ENCODE data around the gene SLC13A3. TPM values are rescaled to one million over a fixed set of nuclear protein-coding genes. Genes with fewer than 3 reads are reported as not detected.

SLC13A3 gene
- total RNA-seq, 3 donors from 2014 or later, result 0.27 to 0.54 TPM; not detected in 1

DNA sequence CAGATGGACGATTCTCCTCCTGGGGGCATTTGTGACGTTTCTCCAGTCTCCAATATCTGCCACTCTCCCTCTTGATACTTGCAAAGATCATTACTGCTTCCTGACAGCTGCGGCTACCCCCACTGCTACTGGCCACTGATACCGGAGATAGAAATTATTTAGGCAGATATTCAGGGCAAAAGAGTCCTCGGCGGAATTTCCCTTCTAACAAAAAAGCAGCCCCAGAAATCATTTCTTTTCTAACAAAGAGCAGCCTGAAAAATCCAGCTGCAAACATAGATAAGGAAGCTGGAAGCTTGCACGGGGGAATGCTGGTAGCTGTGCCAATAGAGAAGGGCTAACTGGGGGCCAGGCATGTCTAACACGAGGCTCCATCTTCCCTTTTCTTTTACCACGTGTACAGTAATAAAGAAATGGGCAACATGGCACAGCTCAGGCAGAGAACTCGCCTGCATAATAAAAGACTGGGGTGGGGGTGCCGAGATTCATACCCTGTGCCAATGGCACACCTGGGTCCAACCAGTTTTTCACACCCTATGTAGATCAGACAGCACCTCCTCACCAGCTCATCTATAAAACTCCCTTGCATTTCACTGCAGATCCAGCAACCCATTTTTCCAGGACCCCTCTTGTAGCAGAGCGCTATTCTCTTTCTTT lies 31.9 kb upstream of the SLC13A3 start:
- intact Hi-C loops (cut with DNase I, micrococcal nuclease), result loop anchor here in 1 of 2 donors (10.0 kb wide), 1 partner anchor 158 kb away; no protein-coding TSS in a partner anchor
- no peak overlapping the region for H3K4me3 ChIP-seq
- no peaks in the 10 kb centered on the region for H3K36me3 ChIP-seq (ENCODE audit: low read depth)
- no peak for DNase-seq
- H3K4me1 ChIP-seq (ENCODE audit: low read depth), result peaks cover 12% of the 10 kb centered on the region
- no peak for TF ChIP-seq CTCF (IDR thresholded peaks at IDR 0.05)
- no peaks in the 10 kb centered on the region for H3K9me3 ChIP-seq
- ATAC-seq, result no peak

DNA sequence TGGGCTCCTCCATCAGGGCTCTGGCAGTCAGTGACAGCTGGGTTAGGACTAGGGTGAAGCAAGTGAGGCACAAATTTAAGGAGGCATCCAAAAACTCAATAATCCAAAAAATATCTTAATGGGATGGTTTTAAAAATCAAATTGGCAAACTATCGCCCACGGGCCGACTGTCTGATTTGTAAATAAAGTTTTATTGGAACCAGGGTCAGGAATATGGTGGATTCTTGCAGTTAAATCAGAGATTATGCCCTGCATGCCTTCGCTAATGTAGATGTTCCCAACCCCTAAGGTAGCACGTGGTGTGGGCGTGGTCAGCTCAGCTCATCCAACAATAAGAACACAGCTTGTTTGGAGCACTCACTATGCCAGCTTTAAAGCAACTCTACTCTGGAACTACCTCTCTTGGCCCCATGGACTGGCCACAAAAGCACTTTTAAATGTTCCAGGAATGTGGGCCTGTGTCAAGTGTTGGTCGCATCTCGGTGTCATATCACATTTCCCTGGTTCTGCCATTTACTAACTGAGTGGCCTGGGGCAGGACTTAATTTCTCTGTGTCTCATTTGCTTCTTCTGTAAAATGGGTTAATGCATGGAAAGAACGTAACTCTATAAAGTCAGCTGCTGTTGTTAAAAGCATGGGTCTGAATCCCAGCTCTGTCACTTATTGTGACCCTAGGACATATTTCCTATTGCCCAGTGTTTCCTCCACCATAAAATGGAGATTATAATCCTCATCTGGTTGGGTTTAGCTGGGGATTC lies 31.0 kb upstream of the SLC13A3 start:
- DNase-seq (no peak), ATAC-seq (no peak)
- Histone ChIP-seq H3K36me3 (ENCODE audit: low read depth) (no peaks in the 10 kb centered on the region), H3K9me3 (no peaks in the 10 kb centered on the region), H3K4me3 (no peak overlapping the region), H3K4me1 (ENCODE audit: low read depth) (peaks cover 3% of the 10 kb centered on the region)
- TF ChIP-seq CTCF (IDR thresholded peaks at IDR 0.05), result no peak
- intact Hi-C loops (cut with DNase I, micrococcal nuclease), result loop anchor here in 1 of 2 donors (10.0 kb wide), 1 partner anchor 157 kb away; no protein-coding TSS in a partner anchor

DNA sequence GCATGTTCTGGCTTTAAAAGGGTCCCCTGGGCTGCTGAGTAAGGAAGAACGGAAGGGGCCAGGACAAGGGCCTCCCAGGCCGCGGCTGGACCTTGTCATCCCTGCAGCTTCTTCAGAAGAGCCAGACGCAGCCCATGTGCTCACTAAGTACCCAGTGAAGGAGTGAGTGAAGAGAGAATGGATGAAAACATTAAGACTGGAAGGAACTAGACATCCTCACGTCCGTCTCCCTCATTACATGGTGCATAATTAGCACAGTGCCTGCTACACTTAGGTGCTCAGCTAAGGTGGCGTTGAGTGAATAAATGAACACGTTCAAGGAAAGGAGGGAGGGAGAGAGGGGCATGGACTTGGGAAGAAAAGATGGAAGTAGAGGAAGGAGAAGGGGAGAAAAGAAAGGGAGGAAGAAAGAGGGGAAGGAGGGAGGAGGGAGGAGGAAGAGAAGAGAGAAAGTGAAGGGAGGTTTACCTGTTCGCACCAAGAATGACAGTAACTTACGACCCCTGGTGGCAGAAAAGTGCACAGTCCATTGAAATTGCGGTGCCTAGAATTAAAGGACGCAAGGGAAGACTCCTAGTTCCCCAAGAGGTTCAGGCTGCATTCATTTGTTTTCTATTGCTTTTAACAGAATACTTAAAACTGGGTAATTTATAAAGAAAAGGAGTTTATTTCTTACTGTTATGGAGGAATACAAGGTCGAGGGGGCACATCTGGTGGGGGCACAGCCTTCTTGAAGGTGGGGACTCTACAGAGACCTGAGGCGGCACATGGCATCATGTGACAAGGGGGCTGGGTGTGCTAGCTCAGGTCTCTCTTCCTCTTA lies 30.0 kb upstream of the SLC13A3 start:
- intact Hi-C loops (cut with DNase I, micrococcal nuclease), result loop anchor here in 1 of 2 donors (10.0 kb wide), 1 partner anchor 156 kb away; no protein-coding TSS in a partner anchor
- TF ChIP-seq CTCF (IDR thresholded peaks at IDR 0.05), result peak; percentile 69

GRCh38 chr20:46680684-46681031 lies 29.4 kb upstream of the SLC13A3 start:
- ATAC-seq (no peak), DNase-seq (no peak)
- TF ChIP-seq CTCF (IDR thresholded peaks at IDR 0.05), result no peak
- intact Hi-C loops (cut with DNase I, micrococcal nuclease), result loop anchor here in 1 of 2 donors (10.0 kb wide), 1 partner anchor 156 kb away; no protein-coding TSS in a partner anchor
- H3K4me1 ChIP-seq (ENCODE audit: low read depth), result no peaks in the 10 kb centered on the region
- no peak overlapping the region for H3K4me3 ChIP-seq
- H3K9me3 ChIP-seq, result no peaks in the 10 kb centered on the region
- no peaks in the 10 kb centered on the region for H3K36me3 ChIP-seq (ENCODE audit: low read depth)

More for the DNA sequence above, 30.0 kb upstream of the SLC13A3 start:
- DNase-seq, result peak in 2 of 3 donors; percentile 48 to 91
- Histone ChIP-seq H3K9me3 (no peaks in the 10 kb centered on the region), H3K4me3 (no peak overlapping the region), H3K4me1 (ENCODE audit: low read depth) (no peaks in the 10 kb centered on the region), H3K36me3 (ENCODE audit: low read depth) (no peaks in the 10 kb centered on the region)
- ATAC-seq, result peak; percentile 82

DNA sequence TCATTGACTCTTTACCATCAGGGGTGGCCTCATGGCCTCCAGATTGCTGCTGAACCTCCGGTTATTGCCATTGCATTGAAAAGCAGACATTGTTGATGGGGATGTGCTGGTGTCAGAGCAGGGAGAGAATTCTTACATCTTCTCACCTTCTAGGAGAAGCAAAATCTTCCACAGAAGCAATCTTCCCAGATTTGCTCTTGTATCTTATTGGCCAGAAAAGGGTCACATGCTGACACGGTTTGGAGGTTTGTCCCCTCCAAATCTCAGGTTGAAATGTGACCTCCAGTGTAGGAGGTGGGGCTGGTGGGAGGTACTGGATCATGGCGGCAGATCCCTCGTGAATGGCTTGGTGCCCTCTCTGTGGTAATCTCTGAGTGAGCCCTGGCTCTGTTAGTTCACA lies 27.3 kb upstream of the SLC13A3 start:
- no peak for TF ChIP-seq CTCF (IDR thresholded peaks at IDR 0.05)
- Histone ChIP-seq H3K9me3 (no peaks in the 10 kb centered on the region), H3K36me3 (ENCODE audit: low read depth) (no peaks in the 10 kb centered on the region), H3K4me1 (ENCODE audit: low read depth) (no peaks in the 10 kb centered on the region), H3K4me3 (no peak overlapping the region)
- intact Hi-C loops (cut with DNase I, micrococcal nuclease), result no loop called here
- no peak for ATAC-seq
- no peak for DNase-seq

All from mucosa of descending colon (tissue), 3 donors.